GM13976 (cell line): ENCODE data around the gene TMEM167A.

Experiments used
- DNase-seq: peaks from one replicate; pipeline ENCODE4 v3.0.0; 2012; ENCODE audit warnings: low spot score
- in situ Hi-C: fragments of 300-500 bp; cut with MboI; formaldehyde crosslinking; loops from one replicate; pipeline ENCODE4 v1.12.0; 2022; ENCODE audit warnings: low sequenced_read_pairs, mixed read lengths, inconsistent platforms; ENCODE audit not compliant: unreplicated experiment
- TF ChIP-seq, protein P1 (sequence below): IDR thresholded peaks from 2 replicates; pipeline ENCODE4 v1.5.1; 2012; ENCODE audit warnings: borderline replicate concordance, mild to moderate bottlenecking; ENCODE audit not compliant: insufficient read depth; ENCODE audit errors: extremely low read depth, missing control alignments, control extremely low read depth

The TMEM167A gene, protein sequence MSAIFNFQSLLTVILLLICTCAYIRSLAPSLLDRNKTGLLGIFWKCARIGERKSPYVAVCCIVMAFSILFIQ

DNA sequence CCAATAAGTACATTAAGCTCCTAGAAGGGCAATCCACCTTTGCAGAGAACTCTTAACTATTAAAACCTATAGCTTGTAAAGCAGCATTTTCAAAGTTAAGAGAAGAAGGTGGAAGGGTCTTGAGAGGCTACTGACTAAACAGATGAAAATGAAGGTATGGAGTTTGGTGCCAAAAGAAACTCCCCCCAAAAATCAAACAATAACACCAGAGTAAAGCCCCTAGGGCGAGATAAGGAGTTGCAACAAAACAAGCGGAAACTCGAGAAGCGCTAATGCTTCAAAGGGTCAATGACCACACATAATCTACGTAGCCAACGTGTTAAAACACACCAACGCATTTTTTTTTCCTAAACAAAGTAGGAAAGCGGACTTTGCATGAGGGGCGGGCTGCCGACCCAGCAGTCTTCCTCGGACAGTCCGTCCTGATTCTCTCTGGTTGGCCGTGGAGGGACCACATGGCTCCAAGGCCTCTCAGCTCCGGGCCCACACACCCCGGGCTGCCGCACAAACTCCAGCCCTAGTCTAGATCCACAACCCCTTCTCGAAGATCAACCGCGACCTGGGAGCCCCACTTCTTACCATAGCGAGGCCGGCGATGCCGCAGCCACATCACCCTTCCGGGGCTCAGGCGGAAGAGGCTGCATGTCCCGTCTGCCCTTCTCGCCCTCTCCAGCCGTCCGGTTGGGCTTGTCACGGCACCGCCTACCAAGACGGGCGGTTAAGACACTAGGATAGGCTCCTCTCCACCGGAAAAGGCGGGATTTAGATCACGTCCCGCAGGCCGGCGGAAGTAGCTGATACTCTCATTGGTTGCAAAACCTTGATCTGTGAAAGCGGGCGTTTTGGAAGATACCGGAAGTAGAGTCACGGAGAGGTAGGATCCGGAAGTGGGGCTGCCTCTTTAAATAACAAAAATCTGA, at the start of gene TMEM167A, which contains the start of gene XRCC4:
Gene TMEM167A, minus strand, starts transcription at position 653 of the 920 bp plus-strand sequence. Its CDS starts 71 bp downstream, at position 582.
Gene XRCC4, plus strand, starts transcription at position 806 of the 920 bp plus-strand sequence. CDS start 27,373 bp downstream, outside the sequence.
- TF ChIP-seq, protein P1, sequence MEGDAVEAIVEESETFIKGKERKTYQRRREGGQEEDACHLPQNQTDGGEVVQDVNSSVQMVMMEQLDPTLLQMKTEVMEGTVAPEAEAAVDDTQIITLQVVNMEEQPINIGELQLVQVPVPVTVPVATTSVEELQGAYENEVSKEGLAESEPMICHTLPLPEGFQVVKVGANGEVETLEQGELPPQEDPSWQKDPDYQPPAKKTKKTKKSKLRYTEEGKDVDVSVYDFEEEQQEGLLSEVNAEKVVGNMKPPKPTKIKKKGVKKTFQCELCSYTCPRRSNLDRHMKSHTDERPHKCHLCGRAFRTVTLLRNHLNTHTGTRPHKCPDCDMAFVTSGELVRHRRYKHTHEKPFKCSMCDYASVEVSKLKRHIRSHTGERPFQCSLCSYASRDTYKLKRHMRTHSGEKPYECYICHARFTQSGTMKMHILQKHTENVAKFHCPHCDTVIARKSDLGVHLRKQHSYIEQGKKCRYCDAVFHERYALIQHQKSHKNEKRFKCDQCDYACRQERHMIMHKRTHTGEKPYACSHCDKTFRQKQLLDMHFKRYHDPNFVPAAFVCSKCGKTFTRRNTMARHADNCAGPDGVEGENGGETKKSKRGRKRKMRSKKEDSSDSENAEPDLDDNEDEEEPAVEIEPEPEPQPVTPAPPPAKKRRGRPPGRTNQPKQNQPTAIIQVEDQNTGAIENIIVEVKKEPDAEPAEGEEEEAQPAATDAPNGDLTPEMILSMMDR: no peak
- in situ Hi-C loops: no loop called here
- peak; percentile 89 for DNase-seq

DNA sequence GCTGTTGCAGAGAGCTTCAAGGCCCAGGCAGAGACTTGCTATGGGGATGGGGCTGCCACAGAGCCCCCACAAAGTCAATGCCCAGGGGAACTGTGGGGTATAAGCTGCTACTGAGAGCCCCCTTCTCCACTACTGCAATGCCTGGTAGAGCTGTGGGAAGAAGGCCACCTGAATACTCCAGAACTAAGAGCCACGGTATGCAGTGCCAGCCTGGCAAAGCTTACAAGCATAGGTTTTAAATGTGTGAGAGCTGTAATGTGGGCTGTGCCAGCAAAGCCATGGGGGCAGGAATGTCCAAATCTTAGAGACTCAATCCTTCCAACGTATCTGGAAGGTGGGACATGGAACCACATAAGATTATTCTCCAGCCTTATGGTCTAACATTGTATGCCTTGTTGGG, 49.3 kb upstream of the TMEM167A start:
- TF ChIP-seq, protein P1: no peak
- no peak for DNase-seq
- in situ Hi-C loops: no loop called here

DNA sequence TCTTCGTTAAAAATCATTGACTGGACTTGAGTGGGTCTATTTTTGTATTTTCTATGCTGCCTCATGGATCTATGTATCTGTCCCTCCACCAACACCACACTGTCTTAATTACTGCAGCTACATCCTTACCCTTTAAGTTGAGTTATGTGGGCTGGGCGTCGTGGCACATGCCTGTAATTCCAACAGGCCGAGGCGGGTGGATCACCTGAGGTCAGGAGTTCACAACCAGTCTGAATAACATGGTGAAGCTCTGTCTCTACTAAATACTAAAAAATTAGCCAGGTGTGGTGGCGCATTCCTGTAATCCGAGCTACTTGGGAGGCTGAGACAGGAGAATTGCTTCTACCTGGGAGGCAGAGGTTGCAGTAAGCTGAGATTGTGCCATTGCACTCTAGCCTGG, 48.4 kb upstream of the TMEM167A start:
- DNase-seq: no peak
- in situ Hi-C loops: no loop called here
- TF ChIP-seq, protein P1: no peak

DNA sequence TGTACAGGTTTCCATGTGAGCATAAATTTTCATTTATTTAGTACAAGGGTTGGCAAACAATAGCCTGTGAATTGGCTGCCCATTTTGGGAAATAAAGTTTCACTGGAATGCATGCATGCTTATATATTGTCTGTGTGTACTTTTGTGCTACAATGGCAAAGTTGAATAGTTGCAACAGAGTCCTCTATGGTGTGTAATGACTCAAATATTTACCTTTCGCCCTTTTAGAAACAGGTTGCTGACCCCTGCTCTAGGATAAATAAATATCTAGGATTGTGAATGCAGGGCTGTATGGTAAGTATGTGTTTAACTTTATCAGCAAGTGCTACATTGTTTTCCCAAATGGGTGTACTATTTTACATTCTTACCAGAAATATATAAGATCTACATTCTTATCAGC, 47.4 kb upstream of the TMEM167A start:
- DNase-seq: no peak
- in situ Hi-C loops: no loop called here
- TF ChIP-seq, protein P1: no peak

DNA sequence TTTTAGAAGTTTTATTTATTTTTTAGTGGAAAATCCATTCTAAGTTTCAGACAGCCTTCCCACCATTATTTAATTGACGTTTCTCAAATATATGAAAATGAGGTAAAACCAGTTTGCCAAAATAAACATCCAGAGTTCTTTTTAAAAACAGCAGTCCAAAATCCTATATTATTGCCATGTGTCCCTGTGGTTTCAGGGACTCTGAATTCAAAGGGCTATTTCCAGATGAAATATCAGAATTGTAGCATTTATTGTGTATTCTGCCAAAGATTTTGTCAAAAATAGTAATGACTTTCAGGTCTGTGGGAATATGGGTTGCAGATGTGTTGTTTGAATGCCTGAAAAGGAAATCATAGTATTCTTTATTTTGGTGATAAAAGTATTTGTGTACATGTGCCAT, 41.8 kb upstream of the TMEM167A start:
- TF ChIP-seq, protein P1: no peak
- in situ Hi-C loops: no loop called here
- no peak for DNase-seq

DNA sequence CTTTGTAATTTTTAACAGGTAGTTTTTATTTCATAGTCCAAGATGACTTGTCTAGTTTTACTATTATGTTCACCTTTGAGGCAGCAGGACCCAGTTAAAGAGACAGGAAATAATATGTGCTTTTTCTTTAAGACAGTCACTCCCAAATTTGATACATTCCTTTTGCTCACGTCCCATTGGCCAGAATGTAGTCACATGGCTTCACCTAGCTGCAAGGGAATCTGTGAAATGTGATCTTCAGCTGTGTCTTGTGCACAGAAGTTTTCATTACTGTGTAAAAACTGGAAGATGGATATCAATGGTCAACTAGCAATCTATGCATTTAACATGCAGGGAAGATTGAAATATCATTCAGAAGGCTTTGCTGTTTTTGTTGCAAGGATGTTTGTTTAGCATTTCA, 41.3 kb upstream of the TMEM167A start:
- TF ChIP-seq, protein P1: no peak
- in situ Hi-C loops: no loop called here
- no peak for DNase-seq
